Peyer's patch (tissue), 4 donors: ENCODE results near the gene SEPTIN14.
"Not testable (repeated sequence)": the region's sequence is repeated elsewhere in the genome, so short reads cannot be mapped to it uniquely, and the experiment has no call there.

ENCODE experiments used
- CTCF ChIP-seq, 6 experiments: fragments of 450-650 bp in 4 of 6; fragments of 200-600 bp in 2 of 6; sonication (generic) in 1 of 6; IDR thresholded peaks; one replicate each; pipeline ENCODE4 v1.5.1; 2017 to 2019; ENCODE audit warnings: antibody characterized with exemption in 6 of 6, mild to moderate bottlenecking in 3 of 6, moderate library complexity in 1 of 6
- POLR2A ChIP-seq, 2 donors: fragments of 450-650 bp; IDR thresholded peaks; one replicate each; pipeline ENCODE4 v1.5.1; 2017; ENCODE audit warnings: antibody characterized with exemption in 2 of 2, mild to moderate bottlenecking in 2 of 2, moderate library complexity in 2 of 2

DNA sequence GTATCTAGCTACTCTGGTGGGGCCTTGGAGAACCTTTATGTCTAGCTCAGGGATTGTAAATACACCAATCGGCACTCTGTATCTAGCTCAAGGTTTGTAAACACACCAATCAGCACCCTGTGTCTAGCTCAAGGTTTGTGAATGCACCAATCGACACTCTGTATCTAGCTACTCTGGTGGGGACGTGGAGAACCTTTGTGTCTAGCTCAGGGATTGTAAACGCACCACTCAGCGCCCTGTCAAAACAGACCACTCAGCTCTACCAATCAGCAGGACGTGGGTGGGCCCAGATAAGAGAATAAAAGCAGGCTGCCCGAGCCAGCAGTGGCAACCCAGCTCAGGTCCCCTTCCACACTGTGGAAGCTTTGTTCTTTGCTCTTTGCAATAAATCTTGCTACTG is 6.4 kb upstream of the SEPTIN14 start:
- TF ChIP-seq CTCF, POLR2A (IDR thresholded peaks at IDR 0.05): not testable (repeated sequence)
